SK-N-SH (cell line): ENCODE data around the gene CD200.

Experiments used
- CTCF ChIP-seq: fragments of 200-600 bp; sonication (generic); IDR thresholded peaks from 2 replicates; pipeline ENCODE4 v1.6.1; 2017; ENCODE audit warnings: antibody characterized with exemption, mild to moderate bottlenecking, moderate library complexity
- EP300 ChIP-seq, 2 experiments: IDR thresholded peaks; 2 replicates each; pipeline versions ENCODE4 v1.4.0 to v1.6.1; 2012; ENCODE audit warnings: borderline replicate concordance in 1 of 2, low read depth in 1 of 2, low read length in 1 of 2
- EZH2phosphoT487 ChIP-seq: fragments of 200-600 bp; sonication (generic); IDR thresholded peaks from 2 replicates; pipeline ENCODE4 v1.6.1; 2017; ENCODE audit warnings: low read depth, mixed run types, mild to moderate bottlenecking, antibody characterized with exemption, moderate library complexity, borderline replicate concordance
- MAX ChIP-seq: IDR thresholded peaks from 2 replicates; pipeline ENCODE4 v1.4.0; 2012; ENCODE audit warnings: low read depth
- TAF1 ChIP-seq: IDR thresholded peaks from 2 replicates; pipeline ENCODE4 v1.6.1; 2012; ENCODE audit warnings: low read depth, mild to moderate bottlenecking, low read length, moderate library complexity, borderline replicate concordance
- TEAD4 ChIP-seq: IDR thresholded peaks from 2 replicates; pipeline ENCODE4 v1.4.0; 2012; ENCODE audit warnings: mild to moderate bottlenecking, borderline replicate concordance; ENCODE audit not compliant: insufficient read depth

- TF ChIP-seq TEAD4 (no peak), EP300 (IDR thresholded peaks at IDR 0.05; ENCODE audit: borderline replicate concordance in 1 of 2, low read depth in 1 of 2, low read length in 1 of 2) (no peak), EZH2phosphoT487 (no peak), CTCF (no peak), MAX (no peak), TAF1 (no peak)
Observed at GRCh38 chr3:112397556-112397955, 64.6 kb downstream of the CD200 start.
